Occipital lobe (tissue), 2 donors: Measurements from ENCODE around the gene TRIM62. TPM values are rescaled to one million over a fixed set of nuclear protein-coding genes. Genes with fewer than 3 reads are reported as not detected.
"Not testable (repeated sequence)": the region's sequence is repeated elsewhere in the genome, so short reads cannot be mapped to it uniquely, and the experiment has no call there.

Experiments used
- DNase-seq: peaks from one replicate; lab custom pipeline; 2025; lab: John Stamatoyannopoulos, UW
- total RNA-seq: library from RNA; depleted of rRNA; stranded (reverse); fragments of >200 nt; gene quantifications from one replicate; pipeline ENCODE4 v1.2.3, GENCODE V29; 2014

The TRIM62 gene
- total RNA-seq, 1 donor from 2014 or later: 2.7 TPM

- DNase-seq: no peak
These were observed 44.0 kb downstream of the TRIM62 start for GRCh38 chr1:33137800-33138199.

DNA sequence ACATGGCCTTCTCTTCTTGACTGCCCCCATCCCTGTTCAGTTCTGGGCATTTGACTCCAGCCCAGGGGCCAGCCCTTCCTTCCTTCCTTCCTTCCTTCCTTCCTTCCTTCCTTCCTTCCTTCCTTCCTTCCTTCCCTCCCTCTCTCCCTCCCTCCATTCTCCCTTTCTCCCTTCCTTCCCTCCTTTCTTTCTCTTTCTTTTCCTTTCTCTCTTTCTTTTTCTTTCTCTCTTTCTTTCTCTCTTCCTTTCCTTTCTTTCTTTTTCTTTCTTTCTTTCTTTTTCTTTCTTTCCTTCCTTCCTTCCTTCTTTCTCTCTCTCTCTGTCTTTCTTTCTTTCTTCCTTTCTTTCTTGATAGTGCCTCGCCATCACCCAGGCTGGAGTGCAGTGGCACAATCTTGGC lies 45.8 kb downstream of the TRIM62 start:
- DNase-seq: not testable (repeated sequence)

DNA sequence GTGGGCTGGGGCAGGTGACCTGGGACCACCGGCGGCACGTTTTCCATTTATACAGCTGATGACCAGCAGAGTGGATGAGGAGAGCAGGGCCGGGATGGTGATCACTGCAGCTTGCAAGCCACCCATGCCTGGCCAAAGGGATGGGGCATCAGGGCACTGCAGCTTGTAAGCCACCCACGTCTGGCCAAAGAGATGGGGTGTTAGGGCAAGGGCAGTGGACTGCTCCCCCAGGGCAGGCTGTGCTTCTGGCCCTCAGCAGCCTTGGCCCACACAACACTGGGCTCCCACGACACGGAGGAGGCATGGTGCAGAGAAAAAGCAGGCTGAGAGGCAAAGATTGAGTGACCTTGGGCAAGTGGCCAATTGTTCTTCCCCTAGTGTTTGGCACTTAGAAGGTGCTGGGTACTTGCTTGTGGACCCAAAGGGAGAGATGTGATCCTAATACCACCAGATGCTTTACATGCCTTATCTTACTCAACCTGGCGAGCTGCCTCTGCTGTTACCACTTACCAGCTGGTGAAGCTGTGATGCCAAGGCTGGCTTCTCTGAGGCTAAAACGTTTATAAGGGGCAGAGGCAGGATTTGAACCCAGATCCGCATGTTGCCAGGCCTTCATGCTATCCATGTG lies 48.3 kb downstream of the TRIM62 start:
- DNase-seq: no peak

- DNase-seq: no peak
These were observed 49.3 kb downstream of the TRIM62 start for GRCh38 chr1:33132549-33132948.

DNA sequence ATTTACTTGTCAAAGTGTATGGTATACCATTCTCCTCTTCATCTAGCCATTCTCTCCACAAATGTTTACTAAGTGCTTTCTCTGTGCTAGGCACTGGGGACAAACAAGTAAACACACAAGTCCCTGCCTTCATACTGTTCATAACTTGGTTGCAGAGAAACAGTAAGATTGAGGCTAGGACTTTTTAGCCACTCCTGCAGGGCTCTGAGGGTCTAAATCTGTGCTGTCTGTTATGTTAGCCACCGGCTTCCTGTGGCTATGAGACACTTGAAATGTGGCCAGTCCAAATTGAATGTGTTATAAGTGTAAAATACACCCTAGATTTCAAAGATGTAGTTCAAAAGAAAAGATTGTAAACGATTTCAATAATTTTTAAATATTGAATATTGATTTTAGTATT lies 50.7 kb downstream of the TRIM62 start:
- no peak for DNase-seq

DNA sequence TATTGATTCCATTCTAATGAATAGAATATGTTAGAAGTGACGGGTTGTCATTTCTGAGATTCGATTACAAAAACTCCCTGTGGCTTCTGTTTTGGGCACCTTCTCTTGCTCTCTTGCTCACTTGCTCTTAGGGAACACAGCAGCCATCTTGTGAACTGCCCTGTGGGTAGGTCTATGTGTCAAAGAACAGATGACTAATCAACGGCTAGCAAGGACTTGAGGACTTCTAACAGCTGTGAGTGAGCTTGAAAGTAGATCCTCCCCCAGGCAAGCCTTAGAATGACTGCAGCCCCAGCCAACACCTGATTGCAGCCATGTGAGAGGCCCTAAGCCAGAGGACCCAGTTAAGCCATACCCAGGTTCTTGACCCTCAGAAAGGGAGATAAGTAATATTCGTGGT lies 51.5 kb downstream of the TRIM62 start:
- no peak for DNase-seq

- DNase-seq: no peak
These were observed 53.1 kb downstream of the TRIM62 start for GRCh38 chr1:33128781-33129180.

GRCh38 chr1:33127001-33127823 lies 54.6 kb downstream of the TRIM62 start:
- DNase-seq: peak; percentile 97

DNA sequence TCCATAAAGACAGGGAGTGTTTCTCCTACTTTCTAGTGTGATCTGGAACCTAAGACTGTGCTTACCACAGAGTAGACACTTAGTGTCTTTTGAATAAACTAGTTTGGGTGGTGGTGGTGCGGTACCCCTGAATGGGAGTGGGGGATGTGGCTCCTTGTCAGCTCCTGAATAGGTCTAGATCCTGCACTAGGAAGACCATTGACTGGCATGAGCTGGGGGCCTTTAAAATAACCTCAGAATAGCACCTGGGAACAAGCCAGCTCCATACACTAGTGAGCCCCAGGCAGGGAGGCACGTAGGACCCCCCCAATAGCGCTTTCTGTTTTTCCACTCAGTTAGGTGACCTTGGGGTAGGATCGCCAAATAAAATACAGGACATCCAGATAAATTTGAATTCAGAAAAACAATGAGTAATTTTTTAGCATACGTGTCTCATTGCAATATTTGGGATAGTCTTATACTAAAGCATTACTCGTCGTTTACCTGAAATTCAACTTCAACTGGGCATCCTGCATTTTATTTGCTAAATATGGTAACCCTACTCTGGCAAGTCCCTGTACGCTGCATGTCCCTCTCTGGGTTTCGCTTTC lies 55.3 kb downstream of the TRIM62 start:
- DNase-seq: no peak

- DNase-seq: not testable (repeated sequence)
These were observed 57.2 kb downstream of the TRIM62 start for GRCh38 chr1:33124647-33125046.

GRCh38 chr1:33123266-33123665 lies 58.6 kb downstream of the TRIM62 start:
- no peak for DNase-seq

- no peak for DNase-seq
These were observed 59.2 kb downstream of the TRIM62 start for GRCh38 chr1:33122483-33123178.

DNA sequence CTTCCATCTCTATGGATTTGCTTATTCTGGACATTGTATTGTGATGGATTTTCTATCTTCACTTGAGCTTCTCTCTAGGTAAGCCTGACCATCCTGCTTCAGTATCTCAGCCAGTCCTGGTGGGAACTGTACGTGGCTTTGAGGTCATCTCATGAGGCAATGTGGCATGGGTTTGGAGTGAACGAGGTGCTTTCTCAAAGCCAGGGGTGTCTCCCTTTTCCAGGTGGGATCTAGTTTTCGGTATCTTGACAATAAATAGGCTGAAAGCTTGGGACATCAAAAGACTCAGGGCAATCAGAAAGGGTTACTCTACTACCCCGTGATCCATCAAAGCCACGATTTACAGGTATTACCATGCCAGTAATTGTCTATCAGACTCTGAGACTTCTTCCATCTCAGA lies 60.1 kb downstream of the TRIM62 start:
- no peak for DNase-seq

DNA sequence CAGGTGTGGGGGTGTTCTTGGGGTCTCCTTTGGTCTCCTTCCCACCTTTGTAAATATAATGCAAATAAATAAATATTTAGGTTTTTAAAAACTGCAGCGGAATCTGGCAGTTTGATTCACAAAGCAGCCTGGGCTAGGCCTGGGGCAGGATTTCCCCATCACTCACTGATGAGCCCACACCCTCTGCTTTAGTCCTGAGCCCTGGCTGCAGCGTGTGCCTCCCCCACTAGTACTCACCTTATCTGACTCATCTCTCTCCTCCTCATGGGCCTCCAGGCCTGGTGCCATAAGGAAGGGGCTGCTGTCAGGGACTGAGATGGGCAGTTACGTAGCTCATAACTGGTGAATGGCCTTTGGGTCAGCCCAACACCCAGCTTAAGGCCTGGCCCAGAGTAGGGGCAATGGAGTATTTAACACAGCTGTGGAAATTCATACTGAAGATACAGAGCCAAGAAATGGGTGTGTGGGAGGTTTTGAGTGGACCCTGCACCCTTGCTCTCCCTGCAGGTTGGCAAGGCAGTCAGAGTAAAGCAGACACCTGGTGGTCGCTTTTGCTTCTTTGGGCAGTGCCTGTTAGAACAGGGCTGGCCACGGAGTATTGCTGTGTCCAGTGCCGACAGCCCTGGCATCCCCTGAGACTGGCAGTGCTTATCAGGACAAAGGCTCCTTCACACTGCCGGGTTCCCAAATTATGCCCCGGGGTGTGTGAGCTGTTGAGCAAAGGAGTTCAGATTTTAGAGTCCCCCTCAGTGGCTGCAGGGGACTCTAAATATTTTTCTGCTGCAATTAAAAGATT lies 61.2 kb downstream of the TRIM62 start:
- DNase-seq: no peak

GRCh38 chr1:33119532-33120217 lies 62.2 kb downstream of the TRIM62 start:
- no peak for DNase-seq

DNA sequence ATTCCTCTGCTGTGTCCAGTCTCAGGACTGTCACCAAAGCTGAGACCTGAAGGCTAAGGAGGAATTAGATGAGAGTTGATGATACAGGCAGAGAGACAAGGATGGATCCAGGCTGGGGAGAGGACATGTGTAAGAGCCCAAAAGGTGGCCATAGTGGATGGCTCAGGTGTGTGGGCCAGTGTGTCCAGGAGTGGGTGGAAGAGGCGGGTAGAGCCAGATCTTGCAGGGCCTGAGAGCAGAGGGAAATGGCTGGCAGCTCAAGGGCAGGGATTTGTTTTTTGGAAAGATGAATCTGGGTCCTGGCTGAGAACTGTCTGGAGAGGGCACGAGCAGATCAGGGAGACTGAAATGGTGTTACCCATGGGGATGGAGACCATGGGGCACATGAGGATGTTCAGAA lies 62.8 kb downstream of the TRIM62 start:
- no peak for DNase-seq

DNA sequence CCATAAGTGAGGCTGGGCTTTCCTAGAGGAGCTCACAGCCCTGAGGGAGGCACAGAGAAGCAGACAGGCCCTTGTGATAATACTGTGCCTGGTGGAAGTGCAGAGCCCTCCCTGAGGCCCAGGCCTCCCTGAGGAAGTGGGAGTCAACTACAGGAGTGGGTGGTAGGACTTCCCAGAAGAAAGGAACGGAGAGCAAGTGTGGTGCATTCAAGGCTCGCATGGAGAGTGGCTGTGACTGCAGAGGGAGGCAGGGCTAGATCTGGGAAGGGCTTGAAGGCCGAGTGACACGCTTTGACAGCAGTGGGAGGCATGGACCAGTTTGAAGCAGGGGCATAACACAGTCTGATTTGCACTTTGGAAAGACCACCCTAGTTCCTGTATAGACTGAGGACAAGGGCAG lies 63.6 kb downstream of the TRIM62 start:
- no peak for DNase-seq

DNA sequence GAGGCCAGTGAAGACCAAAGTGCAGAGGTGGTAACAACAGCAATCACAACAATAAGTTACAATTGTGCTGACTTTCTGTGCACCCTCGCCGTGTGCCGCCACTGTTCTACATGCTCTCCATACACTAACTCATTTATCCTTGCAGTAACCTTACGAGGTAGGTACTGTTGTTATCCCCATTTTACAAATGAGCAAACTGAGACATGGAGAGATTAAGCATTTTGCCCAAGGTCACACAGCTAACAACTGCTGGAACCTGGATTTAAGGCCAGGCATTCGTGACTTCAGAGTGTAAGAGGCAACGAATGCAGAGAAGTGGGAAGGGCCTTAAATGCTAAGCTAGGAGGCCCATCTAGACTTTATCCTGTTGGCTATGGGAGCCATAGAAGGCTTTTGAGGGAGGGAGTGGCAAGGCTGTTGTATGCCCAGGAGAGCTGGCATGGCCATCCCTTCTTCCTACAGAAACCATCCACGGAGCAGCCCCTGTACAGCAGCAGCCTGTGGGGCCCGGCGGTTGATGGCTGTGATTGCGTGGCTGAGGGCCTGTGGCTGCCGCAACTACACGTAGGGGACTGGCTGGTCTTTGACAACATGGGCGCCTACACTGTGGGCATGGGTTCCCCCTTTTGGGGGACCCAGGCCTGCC lies 64.3 kb downstream of the TRIM62 start:
- DNase-seq: no peak

DNA sequence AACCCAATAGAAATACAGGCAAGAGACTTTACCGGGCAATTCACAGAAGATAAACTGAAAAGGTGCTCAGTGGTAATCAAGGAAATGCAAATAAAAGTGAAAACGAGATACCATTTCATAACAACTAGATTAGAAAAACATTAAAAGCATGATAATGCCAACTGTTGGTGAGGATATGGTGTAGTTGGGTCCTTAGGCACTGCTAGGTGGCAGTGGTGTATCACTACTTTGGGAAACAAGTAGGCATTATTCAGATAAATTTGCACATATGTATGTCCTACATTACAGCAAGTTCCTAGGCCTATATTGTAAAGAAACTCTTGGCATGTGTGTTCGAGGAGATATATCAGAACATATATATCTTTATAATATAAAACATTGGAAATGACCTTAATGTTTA lies 69.9 kb downstream of the TRIM62 start:
- DNase-seq: no peak

DNA sequence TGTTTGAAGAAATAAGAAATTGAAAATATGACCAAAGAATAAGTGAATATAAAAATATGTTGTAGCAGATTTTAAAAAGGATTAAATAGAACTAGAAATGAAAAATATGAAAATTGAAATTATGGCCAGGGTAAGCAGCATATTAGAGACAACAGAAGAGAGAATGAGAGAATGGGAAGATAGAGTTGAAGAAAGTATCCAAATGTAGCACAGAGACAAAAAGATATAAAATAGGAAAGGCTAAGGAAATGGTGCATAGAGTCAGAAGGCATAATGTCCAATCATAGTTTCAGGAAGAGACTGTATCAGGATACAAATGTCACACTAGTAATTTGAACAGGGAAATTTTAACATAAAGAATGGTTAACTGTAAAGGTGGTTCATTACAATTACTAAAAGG lies 71.4 kb downstream of the TRIM62 start:
- no peak for DNase-seq
